PFSK-1 (cell line): Measurements from ENCODE around the gene CASP4.

Source experiments
- POLR2AphosphoS5 ChIP-seq: IDR thresholded peaks from 2 replicates; pipeline ENCODE4 v1.6.1; 2012; ENCODE audit warnings: low read depth, mild to moderate bottlenecking, control low read depth, low read length, moderate library complexity
- SIN3A ChIP-seq: IDR thresholded peaks from 2 replicates; pipeline ENCODE4 v1.6.1; 2012; ENCODE audit warnings: mild to moderate bottlenecking, low read length, moderate library complexity, borderline replicate concordance; ENCODE audit not compliant: insufficient read depth
- TAF1 ChIP-seq: IDR thresholded peaks from 2 replicates; pipeline ENCODE4 v1.6.1; 2012; ENCODE audit warnings: low read length, control low read depth, borderline replicate concordance; ENCODE audit not compliant: insufficient read depth

GRCh38 chr11:105003151-105003550 lies 34.8 kb upstream of the CASP4 start:
- TF ChIP-seq POLR2AphosphoS5 (no peak), SIN3A (no peak), TAF1 (no peak)
